Calu3 (cell line): Measurements from ENCODE around the gene PKIG. TPM values are rescaled to one million over a fixed set of nuclear protein-coding genes. Genes with fewer than 3 reads are reported as not detected.

Source experiments
- BruUV-seq: library from RNA; stranded (reverse); fragments of 400-500 nt; replicated peaks from 2 replicates; lab custom pipeline; 2021; lab: Mats Ljungman, UMichigan
- CTCF ChIA-PET: fragments of 300-600 bp; sonication (Branson Sonifier 250); formaldehyde crosslinking; loops from one replicate; lab custom pipeline; 2022; ENCODE audit warnings: antibody characterized with exemption; lab: Charles Lee
- DNase-seq: peaks from one replicate; pipeline ENCODE4 v3.0.0; 2022
- H3K27ac Mint-ChIP-seq: one replicate; pipeline ENCODE4 v1.8.0; 2022; ENCODE audit warnings: mixed read lengths; ENCODE audit not compliant: unreplicated experiment
- H3K27me3 Mint-ChIP-seq: one replicate; pipeline ENCODE4 v1.8.0; 2022; ENCODE audit warnings: mixed read lengths; ENCODE audit not compliant: unreplicated experiment
- H3K36me3 Mint-ChIP-seq: one replicate; pipeline ENCODE4 v1.8.0; 2022; ENCODE audit warnings: mild to moderate bottlenecking, moderate library complexity, mixed read lengths; ENCODE audit not compliant: insufficient read depth, unreplicated experiment
- H3K4me1 Mint-ChIP-seq: one replicate; pipeline ENCODE4 v1.8.0; 2022; ENCODE audit warnings: mild to moderate bottlenecking, low read depth, mixed read lengths; ENCODE audit not compliant: unreplicated experiment
- H3K4me3 Mint-ChIP-seq: one replicate; pipeline ENCODE4 v1.8.0; 2022; ENCODE audit warnings: mild to moderate bottlenecking, low read depth, moderate library complexity, mixed read lengths; ENCODE audit not compliant: unreplicated experiment
- H3K9me3 Mint-ChIP-seq: one replicate; pipeline ENCODE4 v1.8.0; 2022; ENCODE audit warnings: low read depth, mixed read lengths; ENCODE audit not compliant: unreplicated experiment
- CTCF ChIP-seq: fragments of 200-600 bp; IDR thresholded peaks from one replicate; pipeline ENCODE4 v1.8.0; 2022; ENCODE audit warnings: antibody characterized with exemption; ENCODE audit not compliant: unreplicated experiment
- intact Hi-C: fragments of 100-400 bp; cut with micrococcal nuclease; formaldehyde crosslinking; loops from one replicate; pipeline ENCODE4 v1.10.0; 2022; ENCODE audit not compliant: unreplicated experiment
- total RNA-seq: library from RNA; stranded (reverse); gene quantifications from 2 replicates; pipeline ENCODE4 v1.2.3, GENCODE V29; 2022

PKIG gene
- total RNA-seq, 1 experiment from 2014 or later: 6.6 TPM

GRCh38 chr20:44598423-44599305 is 16.3 kb downstream of the PKIG start:
- DNase-seq: no peak
- Mint-ChIP-seq H3K27me3 (no peaks in the 10 kb centered on the region), H3K4me3 (no peak overlapping the region), H3K27ac (no peak overlapping the region), H3K4me1 (peaks cover 13% of the 10 kb centered on the region), H3K9me3 (no peaks in the 10 kb centered on the region), H3K36me3 (no peaks in the 10 kb centered on the region)
- BruUV-seq: no TSS peak
- intact Hi-C loops: no loop called here
- no peak for TF ChIP-seq CTCF
- CTCF ChIA-PET: interaction anchor here (0.6 to 1.1 kb wide), 3 partner anchors 11 to 245 kb away, joined by 3 read pairs; partner anchors contain the start of gene TTPAL

- intact Hi-C loops: no loop called here
- DNase-seq: no peak
- no peak overlapping the region for H3K4me3 Mint-ChIP-seq
- no peaks in the 10 kb centered on the region for H3K9me3 Mint-ChIP-seq
- no peak for TF ChIP-seq CTCF
- H3K36me3 Mint-ChIP-seq: no peaks in the 10 kb centered on the region
- CTCF ChIA-PET: interaction anchor here (1.0 kb wide), 1 partner anchor 124 kb away, joined by 3 read pairs; the partner anchor contains the start of gene TTPAL
- H3K4me1 Mint-ChIP-seq: peaks cover 13% of the 10 kb centered on the region
- no TSS peak for BruUV-seq
- no peak overlapping the region for H3K27ac Mint-ChIP-seq
- H3K27me3 Mint-ChIP-seq: no peaks in the 10 kb centered on the region
Observed at GRCh38 chr20:44599715-44600114, 17.3 kb downstream of the PKIG start.

- Mint-ChIP-seq H3K36me3 (no peaks in the 10 kb centered on the region), H3K4me1 (peaks cover 13% of the 10 kb centered on the region), H3K4me3 (no peak overlapping the region), H3K27ac (no peak overlapping the region), H3K9me3 (no peaks in the 10 kb centered on the region), H3K27me3 (no peaks in the 10 kb centered on the region)
- TF ChIP-seq CTCF: no peak
- DNase-seq: no peak
- intact Hi-C loops: no loop called here
- CTCF ChIA-PET: no interaction called here
- no TSS peak for BruUV-seq
Observed at GRCh38 chr20:44600301-44600700, 17.9 kb downstream of the PKIG start.

- H3K27me3 Mint-ChIP-seq: no peaks in the 10 kb centered on the region
- no peak for TF ChIP-seq CTCF
- peaks cover 11% of the 10 kb centered on the region for H3K4me1 Mint-ChIP-seq
- CTCF ChIA-PET: no interaction called here
- H3K36me3 Mint-ChIP-seq: no peaks in the 10 kb centered on the region
- no peak for DNase-seq
- H3K4me3 Mint-ChIP-seq: no peak overlapping the region
- intact Hi-C loops: no loop called here
- BruUV-seq: no TSS peak
- no peak overlapping the region for H3K27ac Mint-ChIP-seq
- H3K9me3 Mint-ChIP-seq: no peaks in the 10 kb centered on the region
Observed at GRCh38 chr20:44600758-44601201, 18.4 kb downstream of the PKIG start.
